ENCODE measurements around the gene TMEM269.

Gene TMEM269

GRCh38 chr1:42779725-42780124, 5.1 kb upstream of the TMEM269 start:
- H3K36me3 ChIP-seq (ENCODE audit: control insufficient read depth in 2 of 2, insufficient read depth in 1 of 2, low read length in 2 of 2) = peaks cover 4 to 94% of the 10 kb centered on the region in 2 experiments; a peak in 2 of 3 replicates
- H3K4me1 ChIP-seq (ENCODE audit: control insufficient read depth, insufficient read depth, low read length) = no peaks in the 10 kb centered on the region
- POLR2A ChIA-PET = interaction anchor here (1.4 kb wide), 1 partner anchor 13 kb away, joined by 8 read pairs; the partner anchor contains the start of genes C1orf50 and P3H1
- TF ChIP-seq ZNF175 (tag by site-specific recombination; IDR thresholded peaks at IDR 0.05) = no peak
- no peak for TF ChIP-seq ZSCAN18 (tag by site-specific recombination; IDR thresholded peaks at IDR 0.05)
- TF ChIP-seq ZNF174 (tag by site-specific recombination; IDR thresholded peaks at IDR 0.05) = no peak
- no peak for TF ChIP-seq AEBP2 (tag by site-specific recombination; IDR thresholded peaks at IDR 0.05; ENCODE audit: borderline replicate concordance)
- no peak for TF ChIP-seq ZNF132 (tag by site-specific recombination; IDR thresholded peaks at IDR 0.05; ENCODE audit: borderline replicate concordance)
- TF ChIP-seq ZNF114 (tag by site-specific recombination; IDR thresholded peaks at IDR 0.05) = no peak
- TF ChIP-seq ZNF266 (tag by site-specific recombination; IDR thresholded peaks at IDR 0.05; ENCODE audit: low read depth) = no peak
- TF ChIP-seq ZFHX2 (tag by site-specific recombination; conservative IDR thresholded peaks at IDR 0.05) = no peak
- no peak for TF ChIP-seq ZNF394 (tag by site-specific recombination; IDR thresholded peaks at IDR 0.05; ENCODE audit: borderline replicate concordance)
- no peak for TF ChIP-seq ZNF580 (tag by site-specific recombination; IDR thresholded peaks at IDR 0.05)
- no peak for TF ChIP-seq ZNF843 (tag by site-specific recombination; IDR thresholded peaks at IDR 0.05)
- H3K4me3 ChIP-seq (ENCODE audit: low read depth, low read length) = no peak overlapping the region
- H3K9me3 ChIP-seq (ENCODE audit: control insufficient read depth, insufficient read depth, low read depth, low read length) = no peaks in the 10 kb centered on the region
- H3K27ac ChIP-seq (ENCODE audit: extremely low read depth, low read depth, low read length) = no peak overlapping the region
- CTCF ChIA-PET = interaction anchor here (0.6 to 5.0 kb wide), 4 partner anchors 8 to 515 kb away, joined by 3 to 79 read pairs (median 5); no protein-coding TSS in a partner anchor

DNA sequence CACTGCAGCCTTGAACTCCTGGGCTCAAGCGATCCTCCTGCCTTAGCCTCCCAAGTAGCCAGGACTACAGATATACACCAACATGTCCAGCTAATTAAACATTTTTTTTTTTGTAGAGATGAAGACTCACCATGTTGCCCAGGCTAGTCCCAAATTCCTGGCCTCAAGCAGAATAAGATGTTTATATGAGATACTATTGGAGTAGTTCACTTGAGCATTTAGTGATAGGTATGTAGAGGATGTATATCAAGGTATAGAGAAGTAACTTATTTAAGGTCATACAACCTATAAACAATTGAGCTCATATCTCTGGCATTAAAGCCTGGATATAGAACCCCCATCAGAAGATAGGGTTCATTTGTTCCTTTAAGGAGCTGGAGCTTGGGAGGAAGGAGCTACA, 4.6 kb upstream of the TMEM269 start:
- Histone ChIP-seq H3K4me3 (ENCODE audit: low read depth, low read length) (no peak overlapping the region), H3K27ac (ENCODE audit: extremely low read depth, low read depth, low read length) (no peak overlapping the region), H3K4me1 (ENCODE audit: control insufficient read depth, insufficient read depth, low read length) (no peaks in the 10 kb centered on the region), H3K9me3 (ENCODE audit: control insufficient read depth, insufficient read depth, low read depth, low read length) (no peaks in the 10 kb centered on the region), H3K36me3 (ENCODE audit: control insufficient read depth in 2 of 2, insufficient read depth in 1 of 2, low read length in 2 of 2) (peaks cover 4 to 92% of the 10 kb centered on the region in 2 experiments; a peak in 2 of 3 replicates)
- ChIA-PET CTCF (interaction anchor here (0.6 to 5.0 kb wide), 5 partner anchors 9 to 515 kb away, joined by 3 to 79 read pairs (median 4); no protein-coding TSS in a partner anchor), POLR2A (interaction anchor here (1.4 kb wide), 1 partner anchor 13 kb away, joined by 8 read pairs; the partner anchor contains the start of genes C1orf50 and P3H1)
- no peak for TF ChIP-seq ZNF610 (tag by site-specific recombination; IDR thresholded peaks at IDR 0.05; ENCODE audit: borderline replicate concordance)
- TF ChIP-seq ZNF518A (tag by site-specific recombination; conservative IDR thresholded peaks at IDR 0.05; ENCODE audit: low read depth) = no peak
- no peak for TF ChIP-seq HOXD13 (CRISPR knock-in tag; IDR thresholded peaks at IDR 0.05; ENCODE audit: borderline replicate concordance)
- peak; percentile 91 for TF ChIP-seq ZNF664 (tag by site-specific recombination; IDR thresholded peaks at IDR 0.05)
